Measurements from ENCODE around the gene NKTR.

GRCh38 chr3:42664438-42664803, 63.9 kb downstream of the NKTR start:
- TF ChIP-seq CTCF (IDR thresholded peaks at IDR 0.05), result no peak
- TF ChIP-seq ZFX (IDR thresholded peaks at IDR 0.05; ENCODE audit: borderline replicate concordance), result no peak
